Liver (tissue), 3 donors: Measurements from ENCODE around the gene ERN1.
"Not testable (repeated sequence)": the region's sequence is repeated elsewhere in the genome, so short reads cannot be mapped to it uniquely, and the experiment has no call there.

Experiments
- ATF3 ChIP-seq: IDR thresholded peaks from 2 replicates; pipeline ENCODE4 v1.6.1; 2016; ENCODE audit warnings: antibody characterized with exemption
- CTCF ChIP-seq: fragments of 150-350 bp; IDR thresholded peaks from 2 replicates; pipeline ENCODE4 v1.5.1; 2017; ENCODE audit warnings: improper control_type of control experiment, low read depth, low read length; ENCODE audit not compliant: missing input control
- HNF4A ChIP-seq, 2 donors: conservative IDR thresholded peaks; 2 replicates each; pipeline ENCODE4 v1.6.1; 2016; ENCODE audit warnings: antibody characterized with exemption in 2 of 2, mild to moderate bottlenecking in 2 of 2
- HNF4G ChIP-seq: IDR thresholded peaks from 2 replicates; pipeline ENCODE4 v1.6.1; 2016; ENCODE audit warnings: antibody characterized with exemption
- JUND ChIP-seq, 2 donors: IDR thresholded peaks; 2 replicates each; pipeline ENCODE4 v1.6.1; 2016; ENCODE audit warnings: antibody characterized with exemption in 2 of 2
- RAD21 ChIP-seq, 2 donors: IDR thresholded peaks; 2 replicates each; pipeline ENCODE4 v1.6.1; 2016; ENCODE audit warnings: antibody characterized with exemption in 2 of 2, mild to moderate bottlenecking in 2 of 2
- YY1 ChIP-seq: IDR thresholded peaks from 2 replicates; pipeline ENCODE4 v1.6.1; 2016; ENCODE audit warnings: antibody characterized with exemption, mild to moderate bottlenecking
- ZBTB33 ChIP-seq: IDR thresholded peaks from 2 replicates; pipeline ENCODE4 v1.6.1; 2016; ENCODE audit warnings: antibody characterized with exemption
- donor health status: healthy.
- donor health status: healthy.

GRCh38 chr17:64167666-64168065 is 37.7 kb upstream of the ERN1 start:
- not testable (repeated sequence) for TF ChIP-seq CTCF; HNF4G; ATF3; YY1; JUND (IDR thresholded peaks at IDR 0.05); ZBTB33; RAD21 (IDR thresholded peaks at IDR 0.05); HNF4A (conservative IDR thresholded peaks at IDR 0.05)
